ENCODE data around the gene MOCOS. TPM values are rescaled to one million over a fixed set of nuclear protein-coding genes. Genes with fewer than 3 reads are reported as not detected.

MOCOS gene
- total RNA-seq, 2 experiments from 2014 or later, result 0.19 to 0.23 TPM

DNA sequence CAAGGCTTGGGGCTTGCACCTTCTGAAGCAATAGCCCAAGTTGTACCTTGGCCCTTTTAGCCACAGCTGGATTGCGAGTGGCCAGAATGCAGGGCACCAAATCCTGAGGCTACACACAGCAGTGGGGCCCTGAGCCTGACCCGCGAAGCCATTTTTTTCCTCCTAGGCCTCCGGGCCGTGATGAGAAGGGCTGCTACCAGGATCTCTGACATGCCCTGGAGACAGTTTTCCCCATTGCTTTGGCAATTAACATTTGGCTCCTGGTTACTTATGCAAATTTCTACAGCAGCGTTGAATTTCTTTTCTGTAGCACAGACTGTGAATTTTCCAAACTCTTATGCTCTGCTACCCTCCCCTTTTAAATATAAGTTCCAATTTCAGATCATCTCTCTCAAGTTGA lies 54.5 kb downstream of the MOCOS start:
- ATAC-seq (ENCODE audit: low read depth) (no peak), DNase-seq (no peak)
- Mint-ChIP-seq H3K36me3 (no peaks in the 10 kb centered on the region), H3K27me3 (peaks cover 15% of the 10 kb centered on the region), H3K9me3 (peaks cover 3% of the 10 kb centered on the region), H3K27ac (no peak overlapping the region), H3K4me3 (no peak overlapping the region), H3K4me1 (no peaks in the 10 kb centered on the region)
- POLR2A ChIA-PET, result no interaction called here

DNA sequence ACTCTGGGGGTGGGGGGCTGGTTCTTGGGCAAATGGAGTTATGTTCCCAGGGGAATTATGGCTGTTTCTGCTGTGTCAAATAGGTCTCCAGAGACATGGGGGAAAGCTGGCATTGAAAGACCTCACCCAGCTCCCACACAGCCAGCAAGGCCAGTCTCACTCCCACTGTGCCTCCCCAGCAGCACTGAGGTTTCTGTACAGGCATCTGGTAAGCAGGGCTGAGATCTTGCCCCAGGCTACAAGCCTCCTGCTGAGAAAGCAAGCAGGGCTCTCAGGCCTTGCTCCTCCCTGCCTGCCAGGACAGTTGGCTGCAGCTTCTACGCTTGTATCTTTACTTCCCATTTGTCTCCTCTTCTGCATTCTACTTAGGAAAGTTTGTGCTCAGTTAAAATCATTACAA lies 59.7 kb downstream of the MOCOS start:
- DNase-seq (no peak), ATAC-seq (ENCODE audit: low read depth) (no peak)
- Mint-ChIP-seq H3K4me1 (no peaks in the 10 kb centered on the region), H3K36me3 (no peaks in the 10 kb centered on the region), H3K27ac (no peak overlapping the region), H3K27me3 (peaks cover 25% of the 10 kb centered on the region), H3K9me3 (peaks cover 3% of the 10 kb centered on the region), H3K4me3 (no peak overlapping the region)
- POLR2A ChIA-PET, result no interaction called here

DNA sequence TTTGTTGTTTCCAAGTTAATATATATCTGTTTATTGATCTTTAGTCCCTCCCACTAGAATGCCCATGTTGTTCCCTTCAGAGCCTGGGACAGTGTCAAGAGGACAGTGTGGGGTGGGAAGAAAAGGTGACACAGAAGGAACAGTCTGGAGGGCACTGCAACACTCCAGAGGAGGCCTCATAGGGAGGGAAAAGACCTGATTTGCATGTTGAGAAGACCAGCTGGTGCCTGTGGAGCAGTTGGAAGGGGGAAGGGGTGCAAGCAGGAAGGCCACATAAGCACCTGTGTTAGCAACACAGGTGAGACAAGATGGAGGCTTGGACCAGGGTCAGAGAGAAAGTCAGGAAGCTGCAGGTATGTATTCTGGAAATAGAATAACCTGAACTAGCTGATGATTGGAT lies 62.1 kb downstream of the MOCOS start:
- Mint-ChIP-seq H3K27ac (no peak overlapping the region), H3K9me3 (peaks cover 3% of the 10 kb centered on the region), H3K4me1 (no peaks in the 10 kb centered on the region), H3K4me3 (no peak overlapping the region), H3K36me3 (no peaks in the 10 kb centered on the region), H3K27me3 (peaks cover 26% of the 10 kb centered on the region)
- no peak for ATAC-seq (ENCODE audit: low read depth)
- POLR2A ChIA-PET, result no interaction called here
- DNase-seq, result no peak

DNA sequence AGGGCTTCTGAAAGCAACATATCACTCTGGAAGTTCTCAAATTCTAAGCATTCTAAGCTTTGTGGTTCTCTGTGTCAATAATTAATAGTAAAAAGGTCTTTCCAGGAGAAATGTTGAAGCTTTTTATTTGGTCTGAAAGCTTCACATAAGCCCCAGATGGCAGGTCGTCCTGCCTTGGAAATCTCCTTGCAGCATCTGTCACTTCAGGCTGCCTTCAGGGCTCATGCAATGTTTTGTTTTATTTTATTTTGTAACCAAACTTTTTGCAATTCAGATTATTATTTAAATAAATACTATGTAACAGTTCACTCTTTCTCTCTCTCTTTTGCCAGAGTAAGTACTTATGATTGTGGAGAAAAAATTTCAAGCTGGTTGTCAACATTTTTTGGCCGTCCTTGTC lies 63.5 kb downstream of the MOCOS start:
- Mint-ChIP-seq H3K9me3 (peaks cover 1% of the 10 kb centered on the region), H3K27ac (no peak overlapping the region), H3K36me3 (no peaks in the 10 kb centered on the region), H3K4me1 (no peaks in the 10 kb centered on the region), H3K4me3 (no peak overlapping the region), H3K27me3 (peaks cover 18% of the 10 kb centered on the region)
- DNase-seq (no peak), ATAC-seq (ENCODE audit: low read depth) (no peak)
- POLR2A ChIA-PET, result no interaction called here

DNA sequence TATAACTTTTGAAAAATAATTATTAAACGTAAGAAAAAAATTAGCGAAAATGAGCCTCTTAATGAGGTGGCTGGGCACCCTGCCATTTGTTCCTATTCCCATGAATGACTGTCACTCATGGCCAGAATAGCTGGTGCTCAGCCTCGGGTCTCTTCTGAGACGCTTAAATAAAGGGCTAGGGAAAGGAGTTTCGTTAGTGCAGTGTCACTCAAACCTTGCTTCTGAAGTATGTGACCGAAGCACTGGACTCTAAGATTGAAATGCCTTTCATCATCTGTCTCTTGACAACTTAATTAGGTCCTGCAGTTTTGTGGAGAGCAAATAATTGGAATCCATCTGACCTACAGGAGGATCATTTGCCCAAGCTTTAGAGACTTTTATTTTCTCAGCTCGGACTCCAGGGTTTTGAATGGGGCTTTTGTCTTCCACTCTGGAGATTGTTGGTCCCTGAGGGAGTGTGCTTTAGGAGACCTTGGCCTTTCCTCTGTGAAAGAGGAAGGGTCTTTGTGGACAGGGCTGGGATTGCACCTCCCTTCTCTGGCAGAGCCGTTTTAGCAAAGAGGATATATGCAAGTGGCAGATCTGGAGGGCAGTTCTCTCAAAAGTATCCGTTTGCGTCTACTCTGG lies 67.9 kb downstream of the MOCOS start:
- Mint-ChIP-seq H3K9me3 (no peaks in the 10 kb centered on the region), H3K4me1 (no peaks in the 10 kb centered on the region), H3K27ac (no peak overlapping the region), H3K36me3 (no peaks in the 10 kb centered on the region), H3K4me3 (no peak overlapping the region), H3K27me3 (peaks cover 4% of the 10 kb centered on the region)
- POLR2A ChIA-PET, result no interaction called here
- ATAC-seq (ENCODE audit: low read depth) (no peak), DNase-seq (no peak)

DNA sequence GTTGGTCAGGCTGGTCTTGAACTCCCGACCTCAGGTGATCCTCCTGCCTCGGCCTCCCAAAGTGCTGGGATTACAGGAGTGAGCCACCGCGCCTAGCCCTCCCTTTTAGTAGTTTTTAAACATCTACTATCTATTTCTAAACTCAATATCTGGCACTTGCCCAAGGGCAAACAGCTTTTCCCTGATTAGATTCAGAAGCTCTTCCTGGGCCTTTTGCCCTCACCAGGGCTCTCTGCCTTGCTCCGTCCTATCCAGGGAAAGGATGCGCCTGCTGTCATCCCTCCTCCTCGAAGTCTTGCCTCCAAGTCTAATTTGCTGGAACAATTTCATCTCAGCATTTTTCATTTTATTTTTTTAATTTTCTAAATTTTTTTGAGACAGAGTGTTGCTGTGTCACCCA lies 68.8 kb downstream of the MOCOS start:
- Mint-ChIP-seq H3K27me3 (peaks cover 4% of the 10 kb centered on the region), H3K4me3 (no peak overlapping the region), H3K9me3 (no peaks in the 10 kb centered on the region), H3K27ac (no peak overlapping the region), H3K36me3 (no peaks in the 10 kb centered on the region), H3K4me1 (no peaks in the 10 kb centered on the region)
- ATAC-seq (ENCODE audit: low read depth) (no peak), DNase-seq (no peak)
- POLR2A ChIA-PET, result no interaction called here

DNA sequence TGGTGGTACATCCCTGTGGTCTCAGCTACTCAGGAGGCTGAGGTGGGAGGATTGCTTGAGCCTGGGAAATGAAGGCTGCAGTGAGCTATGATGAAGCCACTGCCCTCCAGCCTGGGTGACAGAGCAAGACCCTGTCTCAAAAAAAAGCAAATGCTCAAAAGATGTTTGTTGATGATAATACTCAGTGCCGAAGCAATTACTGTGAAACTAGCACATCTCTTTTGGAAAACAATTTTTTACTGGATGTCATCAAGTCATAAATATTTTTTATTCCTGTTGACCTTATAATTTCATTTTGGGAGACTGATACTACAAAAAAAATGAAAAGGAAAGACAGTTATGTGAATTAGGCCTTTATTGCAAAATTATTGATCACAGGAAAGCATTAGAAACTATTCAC lies 75.7 kb downstream of the MOCOS start:
- Mint-ChIP-seq H3K4me1 (peaks cover under 1% of the 10 kb centered on the region), H3K27ac (no peak overlapping the region), H3K9me3 (no peaks in the 10 kb centered on the region), H3K36me3 (no peaks in the 10 kb centered on the region), H3K4me3 (no peak overlapping the region), H3K27me3 (peaks cover 3% of the 10 kb centered on the region)
- POLR2A ChIA-PET, result no interaction called here
- ATAC-seq (ENCODE audit: low read depth) (no peak), DNase-seq (no peak)

DNA sequence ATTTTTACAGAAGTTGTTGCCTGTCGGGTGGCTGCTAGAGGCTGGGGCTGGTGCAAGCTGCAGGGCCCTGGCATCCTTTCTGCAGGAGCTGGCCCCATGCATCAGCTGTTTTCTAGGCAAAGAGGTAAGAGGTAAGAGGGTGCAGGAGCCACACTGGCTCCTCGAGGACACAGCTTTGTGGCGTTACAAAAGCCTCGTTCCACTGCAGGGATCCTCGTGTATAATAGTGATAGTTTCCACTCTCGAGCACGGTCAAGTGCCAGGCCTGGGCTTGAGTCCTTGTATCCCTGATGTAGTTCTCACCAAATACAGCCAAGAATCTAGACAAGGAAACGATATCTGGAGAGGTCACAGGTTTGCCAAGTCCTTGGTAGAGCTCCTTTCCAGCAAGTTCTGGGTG lies 77.0 kb downstream of the MOCOS start:
- peaks cover 2% of the 10 kb centered on the region for H3K4me1 Mint-ChIP-seq
- DNase-seq (no peak), ATAC-seq (ENCODE audit: low read depth) (no peak)
- no peak overlapping the region for H3K4me3 Mint-ChIP-seq
- H3K27me3 Mint-ChIP-seq, result peaks cover 3% of the 10 kb centered on the region
- H3K27ac Mint-ChIP-seq, result no peak overlapping the region
- no peaks in the 10 kb centered on the region for H3K36me3 Mint-ChIP-seq
- POLR2A ChIA-PET, result no interaction called here
- no peaks in the 10 kb centered on the region for H3K9me3 Mint-ChIP-seq

DNA sequence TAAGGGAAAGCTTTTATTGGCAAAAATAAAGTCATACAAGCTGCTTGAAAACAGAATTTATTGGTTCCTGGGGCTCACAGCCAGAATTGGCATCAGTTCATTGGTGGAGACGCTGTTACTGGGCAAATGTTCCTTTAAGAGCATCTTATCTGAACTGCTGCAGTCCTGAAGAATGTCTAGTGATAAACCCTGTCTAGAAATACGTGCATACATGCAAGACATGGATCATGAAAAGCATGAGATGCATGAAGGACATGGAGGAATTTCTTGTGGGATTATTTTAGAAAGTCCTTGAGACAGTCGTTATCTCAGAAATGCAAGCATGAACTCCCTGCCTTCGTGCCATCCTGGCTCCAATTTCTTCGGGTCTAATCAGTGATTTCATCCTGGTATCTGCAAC lies 77.7 kb downstream of the MOCOS start:
- no peak for DNase-seq
- H3K4me3 Mint-ChIP-seq, result no peak overlapping the region

DNA sequence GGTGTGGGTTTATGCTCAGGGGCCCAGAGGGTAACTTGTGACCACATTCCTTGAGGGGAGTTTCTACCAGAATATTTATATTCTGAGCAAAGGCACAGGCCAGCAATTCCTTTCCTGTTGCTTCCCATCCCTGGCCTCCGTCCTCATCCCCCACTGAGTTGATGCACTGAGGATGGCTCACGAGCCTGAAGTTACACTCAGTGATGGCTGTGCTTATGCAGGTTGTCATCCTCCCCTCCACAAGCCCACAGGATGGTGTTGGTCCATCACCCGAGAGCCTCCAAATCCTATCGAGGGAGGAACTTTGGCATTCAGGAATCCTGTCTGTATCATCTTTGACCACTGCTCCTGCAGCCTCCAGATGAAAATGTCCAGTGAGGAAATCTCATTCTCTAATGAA lies 81.9 kb downstream of the MOCOS start:
- Mint-ChIP-seq H3K4me1 (peaks cover 2% of the 10 kb centered on the region), H3K27ac (no peak overlapping the region), H3K9me3 (no peaks in the 10 kb centered on the region), H3K27me3 (peaks cover 8% of the 10 kb centered on the region), H3K4me3 (no peak overlapping the region), H3K36me3 (no peaks in the 10 kb centered on the region)
- no peak for DNase-seq
- ATAC-seq (ENCODE audit: low read depth), result no peak
- POLR2A ChIA-PET, result no interaction called here

More for the DNA sequence above, 77.7 kb downstream of the MOCOS start:
- POLR2A ChIA-PET, result no interaction called here
- Mint-ChIP-seq H3K27ac (no peak overlapping the region), H3K9me3 (no peaks in the 10 kb centered on the region), H3K27me3 (peaks cover 8% of the 10 kb centered on the region), H3K4me1 (peaks cover 2% of the 10 kb centered on the region), H3K36me3 (no peaks in the 10 kb centered on the region)
- no peak for ATAC-seq (ENCODE audit: low read depth)

DNA sequence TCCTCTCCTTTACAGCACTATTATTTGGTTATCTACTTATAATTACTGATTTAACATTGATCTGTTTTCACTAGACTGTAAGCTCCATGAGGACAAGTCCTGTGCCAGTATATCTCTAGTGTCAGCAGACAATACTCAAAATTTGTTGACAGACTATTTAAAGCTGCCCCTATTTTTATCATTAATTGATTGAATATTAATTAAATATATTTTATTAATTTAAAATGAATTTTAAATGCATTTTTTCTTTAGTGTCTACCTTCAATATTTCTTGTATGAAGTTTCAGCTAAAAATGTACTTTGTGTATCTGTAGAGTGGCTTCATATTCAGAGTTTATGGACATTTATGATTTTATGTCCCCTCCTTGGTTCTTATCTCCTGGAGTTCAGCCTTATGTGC lies 83.9 kb downstream of the MOCOS start:
- Mint-ChIP-seq H3K27ac (no peak overlapping the region), H3K4me1 (peaks cover 2% of the 10 kb centered on the region), H3K36me3 (no peaks in the 10 kb centered on the region), H3K4me3 (no peak overlapping the region), H3K27me3 (peaks cover 14% of the 10 kb centered on the region), H3K9me3 (no peaks in the 10 kb centered on the region)
- POLR2A ChIA-PET, result no interaction called here
- ATAC-seq (ENCODE audit: low read depth), result no peak
- DNase-seq, result no peak

DNA sequence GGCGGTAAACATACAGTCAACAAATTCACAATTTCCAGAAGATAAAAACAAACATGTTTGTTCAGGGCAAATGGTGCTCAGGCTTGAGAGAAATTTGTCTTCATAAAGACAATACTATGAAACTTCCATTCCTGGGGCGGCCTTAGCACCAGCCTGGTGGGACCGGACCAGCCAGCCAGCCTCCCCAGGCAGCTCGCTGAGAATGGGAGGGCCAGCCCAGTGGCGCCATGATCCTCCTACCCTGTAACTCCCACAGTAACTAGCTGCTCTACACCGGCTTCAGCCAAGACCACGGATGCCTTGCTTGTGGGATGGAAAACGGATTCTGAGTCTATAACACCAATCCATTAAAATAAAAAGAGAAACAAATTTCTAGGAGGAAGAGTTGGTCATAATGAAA lies 86.0 kb downstream of the MOCOS start:
- no peaks in the 10 kb centered on the region for H3K9me3 Mint-ChIP-seq
- H3K4me1 Mint-ChIP-seq, result no peaks in the 10 kb centered on the region
- peaks cover 27% of the 10 kb centered on the region for H3K27me3 Mint-ChIP-seq
- POLR2A ChIA-PET, result no interaction called here
- DNase-seq (no peak), ATAC-seq (ENCODE audit: low read depth) (no peak)
- no peak overlapping the region for H3K27ac Mint-ChIP-seq
- H3K36me3 Mint-ChIP-seq, result no peaks in the 10 kb centered on the region
- no peak overlapping the region for H3K4me3 Mint-ChIP-seq

DNA sequence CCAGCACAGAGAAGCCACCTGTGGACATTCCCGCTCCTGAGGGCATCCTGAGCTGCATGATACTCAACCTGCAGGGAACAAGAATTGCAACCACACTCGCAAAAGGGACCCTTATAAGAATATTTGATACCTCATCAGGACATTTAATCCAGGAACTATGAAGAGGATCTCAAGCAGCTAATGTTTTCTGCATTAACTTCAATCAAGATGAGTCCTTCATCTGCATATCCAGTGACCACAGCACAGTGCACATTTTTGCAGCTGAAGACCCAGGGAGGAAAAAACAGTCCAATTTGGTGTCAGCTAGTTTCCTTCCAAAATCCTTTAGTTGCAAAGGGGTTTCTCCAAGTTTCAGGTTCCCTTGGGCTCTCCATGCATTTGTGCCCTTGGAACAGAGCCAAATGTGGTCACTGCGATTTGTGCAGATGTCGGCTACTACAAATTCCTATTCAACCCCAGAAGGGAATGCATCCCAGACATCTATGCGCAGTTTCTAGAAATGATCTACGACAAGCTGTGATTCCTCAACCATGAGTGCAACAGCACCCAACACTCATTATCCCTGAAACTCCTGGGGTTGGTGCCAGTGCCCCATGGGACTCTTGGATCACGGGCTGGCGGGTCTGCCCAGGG lies 86.9 kb downstream of the MOCOS start:
- ATAC-seq (ENCODE audit: low read depth), result no peak

DNA sequence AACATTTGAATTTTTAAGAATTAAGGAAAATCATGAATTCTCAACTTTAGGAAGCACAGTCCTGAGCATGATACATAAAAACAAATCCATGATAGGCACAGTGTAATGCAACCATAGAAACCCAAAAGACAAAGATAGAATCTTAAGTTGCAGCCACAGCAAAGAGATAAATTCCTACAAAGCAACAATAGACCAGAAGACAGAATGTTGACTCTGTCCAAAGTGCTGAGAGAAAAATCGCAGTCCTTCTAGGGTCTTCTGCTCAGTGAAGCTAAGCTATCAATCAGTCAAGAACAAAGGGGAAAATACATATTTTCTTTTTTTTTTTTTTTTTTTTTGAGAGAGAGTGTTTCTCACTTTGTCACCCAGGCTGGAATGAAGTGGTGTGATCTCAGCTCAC lies 88.3 kb downstream of the MOCOS start:
- no peak overlapping the region for H3K4me3 Mint-ChIP-seq
- POLR2A ChIA-PET, result no interaction called here
- no peaks in the 10 kb centered on the region for H3K4me1 Mint-ChIP-seq
- peaks cover 38% of the 10 kb centered on the region for H3K27me3 Mint-ChIP-seq
- no peaks in the 10 kb centered on the region for H3K36me3 Mint-ChIP-seq
- H3K9me3 Mint-ChIP-seq, result no peaks in the 10 kb centered on the region
- DNase-seq (no peak), ATAC-seq (ENCODE audit: low read depth) (no peak)
- no peak overlapping the region for H3K27ac Mint-ChIP-seq

More for the DNA sequence above, 86.9 kb downstream of the MOCOS start:
- no peak for DNase-seq
- H3K36me3 Mint-ChIP-seq, result no peaks in the 10 kb centered on the region
- H3K27ac Mint-ChIP-seq, result no peak overlapping the region
- H3K9me3 Mint-ChIP-seq, result no peaks in the 10 kb centered on the region
- peaks cover 31% of the 10 kb centered on the region for H3K27me3 Mint-ChIP-seq
- H3K4me3 Mint-ChIP-seq, result no peak overlapping the region
- POLR2A ChIA-PET, result no interaction called here
- no peaks in the 10 kb centered on the region for H3K4me1 Mint-ChIP-seq

Data from activated naive CD8-positive, alpha-beta T cell treated with anti-CD3 and anti-CD28 coated beads, Interleukin-2, amount 10 ng/mL, durations not matched to agents 7 days and 5 days (primary cell).